CD4-positive, alpha-beta T cell treated with Interleukin-15 for 1 hour (primary cell): Measurements from ENCODE around the gene PDE6A.
"Not testable (repeated sequence)": the region's sequence is repeated elsewhere in the genome, so short reads cannot be mapped to it uniquely, and the experiment has no call there.

Experiments
- DNase-seq: peaks from one replicate; pipeline ENCODE4 v3.0.0-alpha.2; 2020

PDE6A gene

GRCh38 chr5:149951138-149951749, 6.7 kb upstream of the PDE6A start:
- no peak for DNase-seq

GRCh38 chr5:149948993-149949392, 4.4 kb upstream of the PDE6A start:
- no peak for DNase-seq

GRCh38 chr5:149946118-149946517, 1.5 kb upstream of the PDE6A start:
- DNase-seq: no peak

- not testable (repeated sequence) for DNase-seq
Measured at GRCh38 chr5:149943177-149943949, 1.2 kb downstream of the PDE6A start.

GRCh38 chr5:149942741-149943169, 1.8 kb downstream of the PDE6A start:
- DNase-seq: not testable (repeated sequence)

- DNase-seq: no peak
Measured at GRCh38 chr5:149942199-149942598, 2.4 kb downstream of the PDE6A start.

GRCh38 chr5:149941795-149942194, 2.8 kb downstream of the PDE6A start:
- no peak for DNase-seq

GRCh38 chr5:149940941-149941644, 3.5 kb downstream of the PDE6A start:
- DNase-seq: no peak

GRCh38 chr5:149940077-149940574, 4.5 kb downstream of the PDE6A start:
- no peak for DNase-seq

GRCh38 chr5:149939546-149939945, 5.0 kb downstream of the PDE6A start:
- no peak for DNase-seq

GRCh38 chr5:149938791-149939358, 5.7 kb downstream of the PDE6A start:
- DNase-seq: peak; percentile 72

- no peak for DNase-seq
Measured at GRCh38 chr5:149938279-149938678, 6.3 kb downstream of the PDE6A start.

GRCh38 chr5:149937610-149938009, 7.0 kb downstream of the PDE6A start:
- DNase-seq: no peak

- DNase-seq: no peak
Measured at GRCh38 chr5:149936700-149937091, 7.9 kb downstream of the PDE6A start.

GRCh38 chr5:149936044-149936699, 8.4 kb downstream of the PDE6A start:
- DNase-seq: no peak

- DNase-seq: no peak
Measured at GRCh38 chr5:149935431-149935901, 9.1 kb downstream of the PDE6A start.

- DNase-seq: no peak
Measured at GRCh38 chr5:149932445-149933350, 11.9 kb downstream of the PDE6A start.

- no peak for DNase-seq
Measured at GRCh38 chr5:149931992-149932436, 12.6 kb downstream of the PDE6A start.

- DNase-seq: no peak
Measured at GRCh38 chr5:149930749-149931574, 13.6 kb downstream of the PDE6A start.

- DNase-seq: no peak
Measured at GRCh38 chr5:149930043-149930748, 14.4 kb downstream of the PDE6A start.
